Suppressor macrophage treated with lipopolysaccharide for 4 hours (primary cell): ENCODE measurements around the gene ELANE.

Experiments used
- DNase-seq: peaks from one replicate; pipeline ENCODE4 v3.0.0-alpha.2; 2020

ELANE gene

GRCh38 chr19:852136-853013 is at the start of gene ELANE:
Gene ELANE, plus strand, starts transcription at chr19:852303. Its CDS starts 26 bp downstream, at chr19:852329.
- no peak for DNase-seq

- no peak for DNase-seq
Measured at GRCh38 chr19:802498-803098, 49.5 kb upstream of the ELANE start.

GRCh38 chr19:803099-803561 is 49.0 kb upstream of the ELANE start:
- DNase-seq: no peak

GRCh38 chr19:803686-804418 is 48.3 kb upstream of the ELANE start:
- DNase-seq: no peak

GRCh38 chr19:804419-805165 is 47.5 kb upstream of the ELANE start:
- no peak for DNase-seq

- DNase-seq: no peak
Measured at GRCh38 chr19:805166-805551, 46.9 kb upstream of the ELANE start.

GRCh38 chr19:805600-806550 is 46.2 kb upstream of the ELANE start:
- DNase-seq: no peak

GRCh38 chr19:806815-807421 is 45.2 kb upstream of the ELANE start:
- no peak for DNase-seq

- no peak for DNase-seq
Measured at GRCh38 chr19:807627-808422, 44.3 kb upstream of the ELANE start.

GRCh38 chr19:808423-808775 is 43.7 kb upstream of the ELANE start:
- no peak for DNase-seq

GRCh38 chr19:810077-810855 is 41.8 kb upstream of the ELANE start:
- DNase-seq: no peak

GRCh38 chr19:810883-811489 is 41.1 kb upstream of the ELANE start:
- no peak for DNase-seq

GRCh38 chr19:811506-812048 is 40.5 kb upstream of the ELANE start:
- DNase-seq: no peak

- DNase-seq: no peak
Measured at GRCh38 chr19:812049-812746, 39.9 kb upstream of the ELANE start.

GRCh38 chr19:812747-813218 is 39.3 kb upstream of the ELANE start:
- DNase-seq: no peak

GRCh38 chr19:813219-814151 is 38.6 kb upstream of the ELANE start:
- DNase-seq: no peak
